ENCODE measurements around the gene PRXL2A.

GRCh38 chr10:80471001-80471400, 62.6 kb downstream of the PRXL2A start:
- TF ChIP-seq, protein P1, sequence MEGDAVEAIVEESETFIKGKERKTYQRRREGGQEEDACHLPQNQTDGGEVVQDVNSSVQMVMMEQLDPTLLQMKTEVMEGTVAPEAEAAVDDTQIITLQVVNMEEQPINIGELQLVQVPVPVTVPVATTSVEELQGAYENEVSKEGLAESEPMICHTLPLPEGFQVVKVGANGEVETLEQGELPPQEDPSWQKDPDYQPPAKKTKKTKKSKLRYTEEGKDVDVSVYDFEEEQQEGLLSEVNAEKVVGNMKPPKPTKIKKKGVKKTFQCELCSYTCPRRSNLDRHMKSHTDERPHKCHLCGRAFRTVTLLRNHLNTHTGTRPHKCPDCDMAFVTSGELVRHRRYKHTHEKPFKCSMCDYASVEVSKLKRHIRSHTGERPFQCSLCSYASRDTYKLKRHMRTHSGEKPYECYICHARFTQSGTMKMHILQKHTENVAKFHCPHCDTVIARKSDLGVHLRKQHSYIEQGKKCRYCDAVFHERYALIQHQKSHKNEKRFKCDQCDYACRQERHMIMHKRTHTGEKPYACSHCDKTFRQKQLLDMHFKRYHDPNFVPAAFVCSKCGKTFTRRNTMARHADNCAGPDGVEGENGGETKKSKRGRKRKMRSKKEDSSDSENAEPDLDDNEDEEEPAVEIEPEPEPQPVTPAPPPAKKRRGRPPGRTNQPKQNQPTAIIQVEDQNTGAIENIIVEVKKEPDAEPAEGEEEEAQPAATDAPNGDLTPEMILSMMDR (IDR thresholded peaks at IDR 0.05): no peak
- TF ChIP-seq REST (IDR thresholded peaks at IDR 0.05; ENCODE audit: low read depth, low read length) (no peak), ZBTB33 (IDR thresholded peaks at IDR 0.05; ENCODE audit: borderline replicate concordance, low read depth) (no peak), TAF1 (IDR thresholded peaks at IDR 0.05; ENCODE audit: borderline replicate concordance, low read depth, low read length) (no peak), RFX5 (IDR thresholded peaks at IDR 0.05; ENCODE audit: low read length) (no peak), TCF12 (IDR thresholded peaks at IDR 0.05) (no peak), NRF1 (IDR thresholded peaks at IDR 0.05; ENCODE audit: low read depth, low read length) (no peak), MXI1 (IDR thresholded peaks at IDR 0.05; ENCODE audit: low read depth, low read length) (no peak), FOSL2 (IDR thresholded peaks at IDR 0.05; ENCODE audit: borderline replicate concordance, low read depth) (no peak), JUND (IDR thresholded peaks at IDR 0.05) (no peak), EP300 (IDR thresholded peaks at IDR 0.05; ENCODE audit: borderline replicate concordance in 1 of 2, low read depth in 1 of 2, low read length in 1 of 2) (no peak)

Measured in SK-N-SH (cell line).